Heart left ventricle (tissue), 16 donors: Measurements from ENCODE around the gene PLAAT4. TPM values are rescaled to one million over a fixed set of nuclear protein-coding genes. Genes with fewer than 3 reads are reported as not detected.
A peak's percentile ranks its signal among the peaks of the same experiment; 100 is the strongest.
"Not testable (repeated sequence)": the region's sequence is repeated elsewhere in the genome, so short reads cannot be mapped to it uniquely, and the experiment has no call there.

Source experiments
- ATAC-seq, 4 donors: fragments of 200-7000 bp; cut with Tn5 transposase; one replicate each; pipeline ENCODE4 v1.9.1; 2020 to 2022; ENCODE audit warnings: moderate library complexity in 4 of 4, mild to moderate bottlenecking in 3 of 4, moderate number of reproducible peaks in 1 of 4
- DNase-seq, 5 donors: peaks; one replicate each; pipeline ENCODE4 v3.0.0-alpha.2; 2020
- H3K27ac ChIP-seq, 12 donors: fragments of 200-600 bp; sonication (generic) in 4 of 12; one replicate each; pipeline versions ENCODE4 v1.5.0 to v1.8.0; 2016 to 2022; ENCODE audit warnings: mild to moderate bottlenecking in 2 of 12
- H3K27me3 ChIP-seq, 9 donors: fragments of 200-600 bp; sonication (generic) in 2 of 9; one replicate each; pipeline versions ENCODE4 v1.5.1 to v1.8.0; 2016 to 2022; ENCODE audit warnings: mild to moderate bottlenecking in 3 of 9
- H3K36me3 ChIP-seq, 9 donors: fragments of 200-600 bp; sonication (generic) in 2 of 9; one replicate each; pipeline versions ENCODE4 v1.5.0 to v1.8.0; 2018 to 2022; ENCODE audit warnings: mild to moderate bottlenecking in 2 of 9
- H3K4me1 ChIP-seq, 12 donors: fragments of 200-600 bp; sonication (generic) in 4 of 12; one replicate each; pipeline versions ENCODE4 v1.5.0 to v1.8.0; 2016 to 2022; ENCODE audit warnings: mild to moderate bottlenecking in 3 of 12
- H3K4me3 ChIP-seq, 12 donors: fragments of 200-600 bp; sonication (generic) in 4 of 12; one replicate each; pipeline versions ENCODE4 v1.5.0 to v1.8.0; 2017 to 2022; ENCODE audit warnings: mild to moderate bottlenecking in 9 of 12, moderate library complexity in 4 of 12
- H3K9me3 ChIP-seq, 12 donors: fragments of 200-600 bp; sonication (generic) in 4 of 12; one replicate each; pipeline versions ENCODE4 v1.5.0 to v1.8.0; 2016 to 2022; ENCODE audit warnings: mild to moderate bottlenecking in 1 of 12
- POLR2A ChIP-seq, 2 donors: fragments of 450-650 bp; IDR thresholded peaks; one replicate each; pipeline ENCODE4 v1.6.1; 2017; ENCODE audit warnings: antibody characterized with exemption in 2 of 2, mild to moderate bottlenecking in 2 of 2, moderate library complexity in 2 of 2
- WGBS, 4 donors: extraction: QIAGEN DNeasy Blood & Tissue Kit in 2 of 4; methylation state at CpG; one replicate each; pipeline versions ENCODE4 v1.1.5 to v1.1.7; 2013 to 2018; 5-methylcytosine and 5-hydroxymethylcytosine counted together
- intact Hi-C, 10 donors: fragments of 100-400 bp; cut with DNase I; formaldehyde crosslinking; loops; one replicate each; pipeline versions ENCODE4 v1.11.1 to v1.14.2; 2022
- polyA plus RNA-seq, 2 donors: library from polyadenylated mRNA; stranded (reverse); fragments of 200-250 nt; gene quantifications; one replicate each; pipeline ENCODE4 v1.2.3, GENCODE V29; 2013
- total RNA-seq, 9 donors: library from RNA; depleted of rRNA in 2 of 9; stranded (reverse); fragments of >200 nt in 2 of 9; fragmentation: NEBNext Ultra II Directional in 3 of 9; extraction: Animal tissue kit (Norgen Biotek cat#: 25700) in 3 of 9; gene quantifications; one replicate each; pipeline versions ENCODE4 v1.1.0 to v1.2.4, GENCODE V29; 2016 to 2023
- TF ChIP-seq, protein P1 (sequence below), 12 donors: fragments of 200-600 bp; sonication (generic) in 4 of 12; IDR thresholded peaks; one replicate each; pipeline versions ENCODE4 v1.5.0 to v1.8.0; 2018 to 2022; ENCODE audit warnings: antibody characterized with exemption in 12 of 12, mild to moderate bottlenecking in 5 of 12
- donor health status: ischemic (EF 13 %, LVEDD 7.1; RV severe dilation, severe dysfunction).
- donor health status: healthy with polysubstance abuse.
- donor health status: DM: no; HTN: yes; CAD: no.
- donor health status: DM: no; HTN: no; CAD: no.
- donor health status: ischemic (EF 25% LVEDD 6.9; RV normal size, moderate dysfunction).
- donor health status: ischemic (EF 25% LVEDD 5.7; RV mildly dilated, moderate dysfunction).
- donor health status: healthy.
- donor health status: DM: yes; HTN: yes; CAD: no.
- donor health status: ischemic (EF 35%, LVEDD 5.7; RV mildly dilated, moderate dysfunction).
- donor health status: nonischemic (EF 11% LVEDD 7.7; RV severe dilation, severe dysfunction).
- donor health status: DM: yes; HTN: yes; CAD: no.
- donor health status: PGD.
- donor health status: ischemic (EF 29% LVEDD 5.4; RV normal size, mild dysfunction).
- donor health status: nonischemic (EF 23%, LVEDD 6.1; RV moderate dilation, normal function).

The PLAAT4 gene
- total and polyA plus RNA-seq, 11 donors = 4.6 to 484 (median 8.0) TPM

DNA sequence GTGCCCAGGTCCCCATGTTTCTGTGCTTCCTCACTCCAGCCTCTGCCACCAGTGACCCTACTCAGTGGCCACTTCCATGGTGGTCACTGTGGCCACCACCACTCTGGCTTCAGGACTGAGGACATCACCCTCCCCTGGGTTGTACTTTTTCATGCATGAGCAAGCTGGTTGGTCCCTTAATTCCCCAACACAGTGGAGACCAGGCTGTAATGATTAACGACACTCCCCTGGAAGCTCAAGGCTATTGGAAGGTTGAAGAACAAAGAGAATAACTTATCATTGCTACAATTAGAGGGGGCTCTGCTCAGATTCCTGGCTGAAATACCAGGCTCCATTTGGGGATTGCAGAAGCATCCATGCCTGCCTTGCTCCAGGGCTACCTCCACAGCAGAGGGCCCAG, 10.5 kb downstream of the PLAAT4 start:
- ATAC-seq = no peak
- WGBS, 4 donors = 89 to 100% (median 91%) methylated on average over 1 of the region's 1 CpG
- no peak overlapping the region for H3K27ac ChIP-seq
- intact Hi-C loops = no loop called here
- no peak overlapping the region for H3K4me3 ChIP-seq
- H3K9me3 ChIP-seq = no peaks in the 10 kb centered on the region
- peaks cover 0 to 58% (median 3%) of the 10 kb centered on the region in 9 donors for H3K36me3 ChIP-seq
- no peaks in the 10 kb centered on the region for H3K27me3 ChIP-seq
- TF ChIP-seq, protein P1, sequence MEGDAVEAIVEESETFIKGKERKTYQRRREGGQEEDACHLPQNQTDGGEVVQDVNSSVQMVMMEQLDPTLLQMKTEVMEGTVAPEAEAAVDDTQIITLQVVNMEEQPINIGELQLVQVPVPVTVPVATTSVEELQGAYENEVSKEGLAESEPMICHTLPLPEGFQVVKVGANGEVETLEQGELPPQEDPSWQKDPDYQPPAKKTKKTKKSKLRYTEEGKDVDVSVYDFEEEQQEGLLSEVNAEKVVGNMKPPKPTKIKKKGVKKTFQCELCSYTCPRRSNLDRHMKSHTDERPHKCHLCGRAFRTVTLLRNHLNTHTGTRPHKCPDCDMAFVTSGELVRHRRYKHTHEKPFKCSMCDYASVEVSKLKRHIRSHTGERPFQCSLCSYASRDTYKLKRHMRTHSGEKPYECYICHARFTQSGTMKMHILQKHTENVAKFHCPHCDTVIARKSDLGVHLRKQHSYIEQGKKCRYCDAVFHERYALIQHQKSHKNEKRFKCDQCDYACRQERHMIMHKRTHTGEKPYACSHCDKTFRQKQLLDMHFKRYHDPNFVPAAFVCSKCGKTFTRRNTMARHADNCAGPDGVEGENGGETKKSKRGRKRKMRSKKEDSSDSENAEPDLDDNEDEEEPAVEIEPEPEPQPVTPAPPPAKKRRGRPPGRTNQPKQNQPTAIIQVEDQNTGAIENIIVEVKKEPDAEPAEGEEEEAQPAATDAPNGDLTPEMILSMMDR (IDR thresholded peaks at IDR 0.05) = no peak
- TF ChIP-seq POLR2A (IDR thresholded peaks at IDR 0.05) = no peak
- H3K4me1 ChIP-seq = peaks cover 0 to 13% (median 0%) of the 10 kb centered on the region in 12 donors
- DNase-seq = no peak

DNA sequence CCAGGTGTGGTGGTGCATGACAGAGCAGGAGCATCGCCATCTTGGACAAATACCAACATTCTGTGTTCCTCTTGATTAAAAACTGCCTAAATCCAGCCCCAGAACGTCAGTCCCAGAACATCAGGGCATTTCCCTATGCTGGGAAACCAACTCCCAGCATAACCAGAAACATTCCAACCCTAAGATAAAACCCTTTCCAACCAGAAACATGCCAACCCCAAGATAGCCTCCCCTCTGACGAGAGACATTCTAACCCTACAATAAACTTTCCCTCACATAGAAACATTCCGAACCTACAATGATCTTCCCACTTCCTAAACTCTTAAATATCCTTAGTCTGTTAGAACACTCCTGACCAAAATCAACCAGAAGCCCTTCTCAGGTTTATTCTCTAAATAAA, 11.6 kb downstream of the PLAAT4 start:
- intact Hi-C loops = no loop called here
- peak; percentile 49 to 77 (median 64) for ATAC-seq
- TF ChIP-seq, protein P1 (IDR thresholded peaks at IDR 0.05) = no peak
- no peak for TF ChIP-seq POLR2A (IDR thresholded peaks at IDR 0.05)
- no peak for DNase-seq
- 47 to 55% (median 51%) methylated on average over 4 of the region's 4 CpGs for WGBS, 4 donors
- H3K4me1 ChIP-seq = peaks cover 0 to 10% (median 0%) of the 10 kb centered on the region in 12 donors
- H3K36me3 ChIP-seq = peaks cover 0 to 48% (median 3%) of the 10 kb centered on the region in 9 donors
- H3K9me3 ChIP-seq = no peaks in the 10 kb centered on the region
- no peak overlapping the region for H3K4me3 ChIP-seq
- H3K27me3 ChIP-seq = no peaks in the 10 kb centered on the region
- peak overlapping the region in 2 of 12 donors; percentile 31 to 46 for H3K27ac ChIP-seq

DNA sequence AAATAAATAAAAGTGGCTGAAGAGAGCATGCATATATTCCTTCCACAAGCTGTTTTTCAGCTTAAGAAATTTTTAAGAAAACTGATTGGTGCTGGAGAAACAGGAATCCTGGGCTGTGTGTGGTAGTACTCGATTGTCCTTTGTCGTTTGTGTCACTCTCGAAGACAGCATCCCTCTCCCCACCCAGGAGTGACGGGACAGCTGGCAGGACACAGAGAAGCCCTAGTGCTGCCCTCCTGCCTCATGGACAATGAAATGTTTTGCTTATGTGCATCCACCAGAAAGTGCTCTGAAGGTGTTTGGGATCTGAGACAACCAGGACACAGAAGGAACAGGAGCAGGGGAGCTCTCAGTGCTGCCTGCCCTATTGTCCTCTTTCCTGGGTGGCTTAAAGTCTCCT, 12.8 kb downstream of the PLAAT4 start:
- Histone ChIP-seq H3K4me1 (peaks cover 0 to 11% (median 0%) of the 10 kb centered on the region in 12 donors), H3K9me3 (no peaks in the 10 kb centered on the region), H3K36me3 (peaks cover 0 to 36% (median 3%) of the 10 kb centered on the region in 9 donors), H3K27ac (no peak overlapping the region), H3K4me3 (no peak overlapping the region), H3K27me3 (no peaks in the 10 kb centered on the region)
- 82 to 94% (median 87%) methylated on average over 4 of the region's 4 CpGs for WGBS, 4 donors
- TF ChIP-seq, protein P1 (IDR thresholded peaks at IDR 0.05) = no peak
- no peak for TF ChIP-seq POLR2A (IDR thresholded peaks at IDR 0.05)
- ATAC-seq = no peak
- no peak for DNase-seq
- intact Hi-C loops = no loop called here

DNA sequence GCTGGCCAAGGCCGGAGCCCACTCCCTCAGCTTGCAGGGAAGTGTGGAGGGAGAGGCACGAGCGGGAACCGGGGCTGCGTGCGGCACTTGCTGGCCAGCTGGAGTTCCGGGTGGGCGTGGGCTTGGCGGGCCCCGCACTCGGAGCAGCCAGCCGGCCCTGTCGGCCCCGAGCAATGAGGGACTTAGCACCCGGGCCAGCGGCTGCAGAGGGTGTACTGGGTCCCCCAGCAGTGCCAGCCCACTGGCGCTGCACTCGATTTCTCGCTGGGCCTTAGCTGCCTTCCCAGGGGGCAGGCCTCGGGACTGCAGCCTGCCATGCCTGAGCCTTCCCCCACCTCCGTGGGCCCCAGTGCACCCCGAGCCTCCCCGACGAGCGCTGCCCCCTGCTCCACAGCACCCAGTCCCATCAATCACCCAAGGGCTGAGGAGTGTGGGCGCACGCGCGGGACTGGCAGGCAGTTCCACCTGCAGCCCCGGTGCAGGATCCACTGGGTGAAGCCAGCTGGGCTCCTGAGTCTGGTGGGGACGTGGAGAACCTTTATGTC, 13.6 kb downstream of the PLAAT4 start:
- WGBS, 4 donors = 87 to 95% (median 91%) methylated on average over 3 to 31 of the region's 31 CpGs

More for the DNA sequence above, 13.6 kb downstream of the PLAAT4 start:
- ATAC-seq, H3K9me3 ChIP-seq, DNase-seq, H3K27me3 ChIP-seq, intact Hi-C loops, H3K27ac ChIP-seq, H3K4me3 ChIP-seq: not testable (repeated sequence)
- Histone ChIP-seq H3K36me3 (peaks cover 0 to 27% (median 3%) of the 10 kb centered on the region in 9 donors), H3K4me1 (peaks cover 0 to 18% (median 0%) of the 10 kb centered on the region in 12 donors)
